ENCODE data around the gene IPO11.

Gene IPO11

GRCh38 chr5:62475072-62475471 is 62.5 kb downstream of the IPO11 start:
- Histone ChIP-seq H3F3A (ENCODE audit: insufficient read depth, low read length) (no peaks in the 10 kb centered on the region), H3K9me3 (ENCODE audit: low read length) (no peaks in the 10 kb centered on the region), H3K4me2 (ENCODE audit: low read length) (no peak overlapping the region), H3K4me1 (ENCODE audit: insufficient read depth, low read length, severe bottlenecking) (no peaks in the 10 kb centered on the region), H3K27me3 (ENCODE audit: insufficient read depth, low read length) (no peaks in the 10 kb centered on the region), H3K36me3 (ENCODE audit: insufficient read depth, low read length) (peaks cover 19% of the 10 kb centered on the region), H2AFZ (ENCODE audit: low read length) (no peak overlapping the region), H4K20me1 (ENCODE audit: insufficient read depth, low read length) (no peaks in the 10 kb centered on the region), H3K9me2 (ENCODE audit: low read depth, low read length) (no peaks in the 10 kb centered on the region), H3K79me2 (ENCODE audit: insufficient read depth, low read length) (no peaks in the 10 kb centered on the region), H3K4me3 (ENCODE audit: low read depth, low read length, poor library complexity, severe bottlenecking) (no peak overlapping the region), H3K27ac (ENCODE audit: low read depth, low read length, poor library complexity, severe bottlenecking) (no peak overlapping the region), H3K9ac (ENCODE audit: low read length) (no peak overlapping the region)
- TF ChIP-seq, protein P1, sequence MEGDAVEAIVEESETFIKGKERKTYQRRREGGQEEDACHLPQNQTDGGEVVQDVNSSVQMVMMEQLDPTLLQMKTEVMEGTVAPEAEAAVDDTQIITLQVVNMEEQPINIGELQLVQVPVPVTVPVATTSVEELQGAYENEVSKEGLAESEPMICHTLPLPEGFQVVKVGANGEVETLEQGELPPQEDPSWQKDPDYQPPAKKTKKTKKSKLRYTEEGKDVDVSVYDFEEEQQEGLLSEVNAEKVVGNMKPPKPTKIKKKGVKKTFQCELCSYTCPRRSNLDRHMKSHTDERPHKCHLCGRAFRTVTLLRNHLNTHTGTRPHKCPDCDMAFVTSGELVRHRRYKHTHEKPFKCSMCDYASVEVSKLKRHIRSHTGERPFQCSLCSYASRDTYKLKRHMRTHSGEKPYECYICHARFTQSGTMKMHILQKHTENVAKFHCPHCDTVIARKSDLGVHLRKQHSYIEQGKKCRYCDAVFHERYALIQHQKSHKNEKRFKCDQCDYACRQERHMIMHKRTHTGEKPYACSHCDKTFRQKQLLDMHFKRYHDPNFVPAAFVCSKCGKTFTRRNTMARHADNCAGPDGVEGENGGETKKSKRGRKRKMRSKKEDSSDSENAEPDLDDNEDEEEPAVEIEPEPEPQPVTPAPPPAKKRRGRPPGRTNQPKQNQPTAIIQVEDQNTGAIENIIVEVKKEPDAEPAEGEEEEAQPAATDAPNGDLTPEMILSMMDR (IDR thresholded peaks at IDR 0.05; ENCODE audit: low read length): no peak
- TF ChIP-seq EZH2 (IDR thresholded peaks at IDR 0.05; ENCODE audit: borderline replicate concordance, low read length): no peak

DNA sequence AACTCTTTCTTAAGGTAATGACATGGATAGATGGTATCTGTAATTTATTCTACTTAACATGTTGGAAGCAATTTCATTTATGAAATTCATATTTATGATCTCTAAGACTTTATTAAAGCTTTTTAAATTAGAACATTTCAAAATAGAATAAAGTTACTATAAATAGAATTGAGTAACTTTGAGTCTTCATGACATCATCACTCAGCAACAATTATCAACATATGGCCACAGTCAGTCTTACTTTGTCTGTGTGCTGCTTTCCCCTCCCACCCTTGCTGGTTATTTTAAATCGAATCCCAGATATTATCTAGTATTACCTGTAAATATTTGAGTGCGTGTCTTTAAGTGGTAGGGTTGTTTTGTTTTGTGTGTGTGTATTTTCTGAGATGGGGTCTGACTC is 65.2 kb downstream of the IPO11 start:
- H3K4me1 ChIP-seq (ENCODE audit: insufficient read depth, low read length, severe bottlenecking): no peaks in the 10 kb centered on the region
- H3K4me3 ChIP-seq (ENCODE audit: low read depth, low read length, poor library complexity, severe bottlenecking): no peak overlapping the region
- peaks cover 17% of the 10 kb centered on the region for H3K36me3 ChIP-seq (ENCODE audit: insufficient read depth, low read length)
- H3F3A ChIP-seq (ENCODE audit: insufficient read depth, low read length): no peaks in the 10 kb centered on the region
- no peak overlapping the region for H3K27ac ChIP-seq (ENCODE audit: low read depth, low read length, poor library complexity, severe bottlenecking)
- TF ChIP-seq, protein P1 (IDR thresholded peaks at IDR 0.05; ENCODE audit: low read length): no peak
- TF ChIP-seq EZH2 (IDR thresholded peaks at IDR 0.05; ENCODE audit: borderline replicate concordance, low read length): no peak
- H3K9me2 ChIP-seq (ENCODE audit: low read depth, low read length): no peaks in the 10 kb centered on the region
- no peaks in the 10 kb centered on the region for H3K9me3 ChIP-seq (ENCODE audit: low read length)
- no peaks in the 10 kb centered on the region for H3K27me3 ChIP-seq (ENCODE audit: insufficient read depth, low read length)
- H3K4me2 ChIP-seq (ENCODE audit: low read length): no peak overlapping the region
- no peaks in the 10 kb centered on the region for H4K20me1 ChIP-seq (ENCODE audit: insufficient read depth, low read length)
- H3K79me2 ChIP-seq (ENCODE audit: insufficient read depth, low read length): no peaks in the 10 kb centered on the region
- no peak overlapping the region for H2AFZ ChIP-seq (ENCODE audit: low read length)
- no peak overlapping the region for H3K9ac ChIP-seq (ENCODE audit: low read length)

DNA sequence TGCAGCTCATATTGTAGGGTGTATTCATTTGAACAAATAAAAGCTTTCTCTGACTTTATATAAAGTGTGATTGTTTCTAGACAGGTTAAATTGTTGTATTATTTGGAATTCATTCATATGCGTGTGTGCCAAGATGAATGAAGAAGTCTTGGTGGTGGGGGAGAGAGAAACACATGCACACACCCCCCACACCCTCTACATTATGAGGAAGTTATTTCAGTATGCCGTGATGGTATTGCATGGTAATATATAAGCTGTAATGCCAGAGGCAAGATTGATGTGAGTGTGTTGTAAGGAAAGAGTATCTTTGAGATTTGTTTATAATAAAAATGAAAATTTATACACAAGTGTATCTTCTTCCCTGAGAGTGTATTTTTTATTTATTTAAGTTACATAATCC is 71.0 kb downstream of the IPO11 start:
- Histone ChIP-seq H3K9me3 (ENCODE audit: low read length) (no peaks in the 10 kb centered on the region), H3K9me2 (ENCODE audit: low read depth, low read length) (no peaks in the 10 kb centered on the region), H3K4me2 (ENCODE audit: low read length) (no peak overlapping the region), H4K20me1 (ENCODE audit: insufficient read depth, low read length) (no peaks in the 10 kb centered on the region), H3K27ac (ENCODE audit: low read depth, low read length, poor library complexity, severe bottlenecking) (no peak overlapping the region), H3K79me2 (ENCODE audit: insufficient read depth, low read length) (no peaks in the 10 kb centered on the region), H2AFZ (ENCODE audit: low read length) (no peak overlapping the region), H3F3A (ENCODE audit: insufficient read depth, low read length) (no peaks in the 10 kb centered on the region), H3K4me1 (ENCODE audit: insufficient read depth, low read length, severe bottlenecking) (no peaks in the 10 kb centered on the region), H3K36me3 (ENCODE audit: insufficient read depth, low read length) (peaks cover 21% of the 10 kb centered on the region; the same call in 1 of the 2 replicates), H3K4me3 (ENCODE audit: low read depth, low read length, poor library complexity, severe bottlenecking) (no peak overlapping the region), H3K9ac (ENCODE audit: low read length) (no peak overlapping the region), H3K27me3 (ENCODE audit: insufficient read depth, low read length) (no peaks in the 10 kb centered on the region)
- TF ChIP-seq, protein P1 (IDR thresholded peaks at IDR 0.05; ENCODE audit: low read length): no peak
- TF ChIP-seq EZH2 (IDR thresholded peaks at IDR 0.05; ENCODE audit: borderline replicate concordance, low read length): no peak

Data from OCI-LY1 (cell line).